ENCODE measurements around the gene ARHGAP42.

The ARHGAP42 gene

DNA sequence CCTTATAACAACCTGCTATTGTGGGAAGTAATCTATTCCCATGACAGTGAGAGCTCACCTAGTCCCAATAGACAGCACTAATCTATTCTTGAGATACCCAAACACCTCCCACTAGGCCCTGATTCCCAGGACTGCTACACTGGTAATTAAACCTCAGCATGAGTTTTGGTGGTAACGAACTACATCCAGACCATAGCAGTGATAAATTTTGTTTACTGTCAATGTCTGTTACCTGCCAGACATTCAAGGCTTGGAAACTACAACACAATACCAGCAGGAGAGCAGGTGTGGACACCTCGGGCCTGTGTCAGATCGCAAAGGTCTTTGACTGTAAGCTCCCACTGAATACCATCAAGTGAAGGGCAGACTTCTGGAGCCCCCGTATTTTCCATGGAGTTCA is 187.1 kb downstream of the ARHGAP42 start:
- Histone ChIP-seq H3K4me3 (ENCODE audit: low read depth in 1 of 5, low read length in 5 of 5) (no peak overlapping the region), H3K36me3 (ENCODE audit: control insufficient read depth in 5 of 5, insufficient read depth in 5 of 5, low read length in 5 of 5) (no peaks in the 10 kb centered on the region), H3K4me1 (ENCODE audit: control insufficient read depth in 5 of 5, insufficient read depth in 5 of 5, low read length in 5 of 5) (peaks cover 0 to 18% (median 8%) of the 10 kb centered on the region in 5 donors), H3K9me3 (ENCODE audit: control insufficient read depth in 5 of 5, low read length in 5 of 5) (no peaks in the 10 kb centered on the region), H3K9ac (ENCODE audit: low read length in 5 of 5) (no peak overlapping the region), H3K27me3 (ENCODE audit: control insufficient read depth in 5 of 5, insufficient read depth in 4 of 5, low read length in 5 of 5) (no peaks in the 10 kb centered on the region), H3K27ac (ENCODE audit: low read depth, low read length) (no peak overlapping the region)

- H3K9ac ChIP-seq (ENCODE audit: low read length in 5 of 5), result no peak overlapping the region
- H3K9me3 ChIP-seq (ENCODE audit: control insufficient read depth in 5 of 5, low read length in 5 of 5), result no peaks in the 10 kb centered on the region
- no peak overlapping the region for H3K4me3 ChIP-seq (ENCODE audit: low read depth in 1 of 5, low read length in 5 of 5)
- H3K27ac ChIP-seq (ENCODE audit: low read depth, low read length), result no peak overlapping the region
- peaks cover 0 to 18% (median 8%) of the 10 kb centered on the region in 5 donors for H3K4me1 ChIP-seq (ENCODE audit: control insufficient read depth in 5 of 5, insufficient read depth in 5 of 5, low read length in 5 of 5)
- no peaks in the 10 kb centered on the region for H3K36me3 ChIP-seq (ENCODE audit: control insufficient read depth in 5 of 5, insufficient read depth in 5 of 5, low read length in 5 of 5)
- H3K27me3 ChIP-seq (ENCODE audit: control insufficient read depth in 5 of 5, insufficient read depth in 4 of 5, low read length in 5 of 5), result no peaks in the 10 kb centered on the region
Measured at GRCh38 chr11:100875521-100875869, 188.4 kb downstream of the ARHGAP42 start.

DNA sequence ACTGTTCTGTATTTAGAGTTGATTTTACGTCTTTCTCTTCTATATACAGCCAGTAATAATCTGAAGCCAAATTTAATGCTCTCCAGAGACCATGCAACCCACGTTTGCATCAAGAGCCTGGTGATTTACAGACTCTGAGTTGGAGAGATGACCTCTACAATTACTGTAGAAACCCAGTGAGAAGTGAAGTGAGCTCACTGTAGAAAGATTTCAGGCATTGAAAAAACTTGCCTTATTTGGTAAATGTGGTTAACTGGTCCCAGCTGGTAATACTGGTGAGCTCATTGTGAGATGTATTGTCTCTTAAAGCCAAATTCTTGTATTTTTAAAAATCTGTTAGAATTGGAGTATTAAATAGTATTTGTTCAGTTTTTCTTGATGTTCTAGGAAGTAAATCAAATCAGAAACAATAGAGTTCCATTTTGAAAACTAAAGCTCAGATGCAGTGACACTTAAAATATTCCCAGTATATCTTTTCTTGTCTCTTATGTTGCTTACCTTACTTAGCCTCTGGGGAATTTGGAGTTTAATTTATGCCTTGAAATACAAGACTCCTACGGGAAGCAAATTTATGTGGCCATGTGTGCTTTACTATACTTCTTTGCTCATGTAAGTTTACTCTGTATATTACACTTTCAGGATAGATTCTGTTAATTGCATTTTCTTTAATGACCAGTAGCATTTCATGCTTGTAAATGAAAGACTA is 189.9 kb downstream of the ARHGAP42 start:
- H3K4me1 ChIP-seq (ENCODE audit: control insufficient read depth in 5 of 5, insufficient read depth in 5 of 5, low read length in 5 of 5), result peaks cover 0 to 18% (median 8%) of the 10 kb centered on the region in 5 donors
- no peaks in the 10 kb centered on the region for H3K9me3 ChIP-seq (ENCODE audit: control insufficient read depth in 5 of 5, low read length in 5 of 5)
- no peak overlapping the region for H3K4me3 ChIP-seq (ENCODE audit: low read depth in 1 of 5, low read length in 5 of 5)
- H3K27me3 ChIP-seq (ENCODE audit: control insufficient read depth in 5 of 5, insufficient read depth in 4 of 5, low read length in 5 of 5), result no peaks in the 10 kb centered on the region
- H3K27ac ChIP-seq (ENCODE audit: low read depth, low read length), result peak overlapping the region; percentile 66
- H3K36me3 ChIP-seq (ENCODE audit: control insufficient read depth in 5 of 5, insufficient read depth in 5 of 5, low read length in 5 of 5), result no peaks in the 10 kb centered on the region
- no peak overlapping the region for H3K9ac ChIP-seq (ENCODE audit: low read length in 5 of 5)

- Histone ChIP-seq H3K27ac (ENCODE audit: low read depth, low read length) (no peak overlapping the region), H3K4me1 (ENCODE audit: control insufficient read depth in 5 of 5, insufficient read depth in 5 of 5, low read length in 5 of 5) (peaks cover 0 to 18% (median 8%) of the 10 kb centered on the region in 5 donors), H3K27me3 (ENCODE audit: control insufficient read depth in 5 of 5, insufficient read depth in 4 of 5, low read length in 5 of 5) (no peaks in the 10 kb centered on the region), H3K36me3 (ENCODE audit: control insufficient read depth in 5 of 5, insufficient read depth in 5 of 5, low read length in 5 of 5) (no peaks in the 10 kb centered on the region), H3K9ac (ENCODE audit: low read length in 5 of 5) (no peak overlapping the region), H3K4me3 (ENCODE audit: low read depth in 1 of 5, low read length in 5 of 5) (no peak overlapping the region), H3K9me3 (ENCODE audit: control insufficient read depth in 5 of 5, low read length in 5 of 5) (no peaks in the 10 kb centered on the region)
Measured at GRCh38 chr11:100878474-100878873, 191.4 kb downstream of the ARHGAP42 start.

GRCh38 chr11:100882957-100883356 is 195.9 kb downstream of the ARHGAP42 start:
- Histone ChIP-seq H3K4me3 (ENCODE audit: low read depth in 1 of 5, low read length in 5 of 5) (no peak overlapping the region), H3K9me3 (ENCODE audit: control insufficient read depth in 5 of 5, low read length in 5 of 5) (no peaks in the 10 kb centered on the region), H3K4me1 (ENCODE audit: control insufficient read depth in 5 of 5, insufficient read depth in 5 of 5, low read length in 5 of 5) (peaks cover 0 to 4% (median 0%) of the 10 kb centered on the region in 5 donors), H3K36me3 (ENCODE audit: control insufficient read depth in 5 of 5, insufficient read depth in 5 of 5, low read length in 5 of 5) (no peaks in the 10 kb centered on the region), H3K27me3 (ENCODE audit: control insufficient read depth in 5 of 5, insufficient read depth in 4 of 5, low read length in 5 of 5) (no peaks in the 10 kb centered on the region), H3K9ac (ENCODE audit: low read length in 5 of 5) (no peak overlapping the region), H3K27ac (ENCODE audit: low read depth, low read length) (no peak overlapping the region)

GRCh38 chr11:100883830-100884229 is 196.7 kb downstream of the ARHGAP42 start:
- no peak overlapping the region for H3K4me3 ChIP-seq (ENCODE audit: low read depth in 1 of 5, low read length in 5 of 5)
- H3K27me3 ChIP-seq (ENCODE audit: control insufficient read depth in 5 of 5, insufficient read depth in 4 of 5, low read length in 5 of 5), result no peaks in the 10 kb centered on the region
- H3K27ac ChIP-seq (ENCODE audit: low read depth, low read length), result no peak overlapping the region
- no peaks in the 10 kb centered on the region for H3K9me3 ChIP-seq (ENCODE audit: control insufficient read depth in 5 of 5, low read length in 5 of 5)
- H3K4me1 ChIP-seq (ENCODE audit: control insufficient read depth in 5 of 5, insufficient read depth in 5 of 5, low read length in 5 of 5), result no peaks in the 10 kb centered on the region
- H3K36me3 ChIP-seq (ENCODE audit: control insufficient read depth in 5 of 5, insufficient read depth in 5 of 5, low read length in 5 of 5), result no peaks in the 10 kb centered on the region
- no peak overlapping the region for H3K9ac ChIP-seq (ENCODE audit: low read length in 5 of 5)

DNA sequence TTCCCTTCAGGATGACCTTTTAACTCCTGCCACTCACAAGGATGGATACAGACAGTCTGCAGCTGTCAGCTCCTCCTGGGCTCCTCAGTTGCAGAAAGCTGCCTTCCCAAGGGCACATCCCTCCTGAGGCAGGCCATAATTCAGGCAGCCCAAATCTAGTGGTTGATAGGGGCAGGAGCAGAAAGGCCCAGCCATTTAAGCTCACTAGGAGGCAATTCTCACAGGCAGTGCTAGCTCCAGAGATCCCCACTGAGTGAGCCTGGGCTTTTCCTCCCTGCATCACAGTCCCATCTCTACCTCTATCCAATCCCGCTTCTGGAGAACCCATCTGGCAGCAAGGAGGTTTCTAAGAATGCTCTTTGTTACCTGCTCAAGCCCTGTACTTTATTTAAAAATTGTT is 200.6 kb downstream of the ARHGAP42 start:
- no peaks in the 10 kb centered on the region for H3K9me3 ChIP-seq (ENCODE audit: control insufficient read depth in 5 of 5, low read length in 5 of 5)
- H3K4me1 ChIP-seq (ENCODE audit: control insufficient read depth in 5 of 5, insufficient read depth in 5 of 5, low read length in 5 of 5), result no peaks in the 10 kb centered on the region
- no peak overlapping the region for H3K9ac ChIP-seq (ENCODE audit: low read length in 5 of 5)
- no peaks in the 10 kb centered on the region for H3K27me3 ChIP-seq (ENCODE audit: control insufficient read depth in 5 of 5, insufficient read depth in 4 of 5, low read length in 5 of 5)
- H3K4me3 ChIP-seq (ENCODE audit: low read depth in 1 of 5, low read length in 5 of 5), result no peak overlapping the region
- no peak overlapping the region for H3K27ac ChIP-seq (ENCODE audit: low read depth, low read length)
- no peaks in the 10 kb centered on the region for H3K36me3 ChIP-seq (ENCODE audit: control insufficient read depth in 5 of 5, insufficient read depth in 5 of 5, low read length in 5 of 5)

DNA sequence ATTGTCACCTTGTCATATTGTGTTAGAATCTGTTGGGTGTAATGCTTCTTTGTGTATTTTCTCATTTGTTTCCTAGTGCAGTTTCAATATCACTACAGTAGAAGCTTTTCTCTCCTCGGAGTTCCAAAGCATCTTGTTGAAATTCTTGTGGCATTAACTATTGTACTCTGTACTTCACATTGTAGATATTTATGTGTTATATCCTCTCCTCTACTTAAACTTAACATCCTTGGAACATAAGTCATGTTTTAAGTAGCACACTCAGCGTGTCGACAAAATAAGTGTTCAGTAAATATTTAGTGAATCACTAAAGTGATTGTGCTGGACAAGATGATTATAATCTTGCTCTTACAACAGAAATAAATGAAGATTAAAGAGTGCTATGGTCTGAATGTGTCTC is 201.7 kb downstream of the ARHGAP42 start:
- H3K9me3 ChIP-seq (ENCODE audit: control insufficient read depth in 5 of 5, low read length in 5 of 5), result no peaks in the 10 kb centered on the region
- no peaks in the 10 kb centered on the region for H3K4me1 ChIP-seq (ENCODE audit: control insufficient read depth in 5 of 5, insufficient read depth in 5 of 5, low read length in 5 of 5)
- no peaks in the 10 kb centered on the region for H3K27me3 ChIP-seq (ENCODE audit: control insufficient read depth in 5 of 5, insufficient read depth in 4 of 5, low read length in 5 of 5)
- H3K4me3 ChIP-seq (ENCODE audit: low read depth in 1 of 5, low read length in 5 of 5), result no peak overlapping the region
- H3K27ac ChIP-seq (ENCODE audit: low read depth, low read length), result no peak overlapping the region
- H3K36me3 ChIP-seq (ENCODE audit: control insufficient read depth in 5 of 5, insufficient read depth in 5 of 5, low read length in 5 of 5), result no peaks in the 10 kb centered on the region
- H3K9ac ChIP-seq (ENCODE audit: low read length in 5 of 5), result no peak overlapping the region

DNA sequence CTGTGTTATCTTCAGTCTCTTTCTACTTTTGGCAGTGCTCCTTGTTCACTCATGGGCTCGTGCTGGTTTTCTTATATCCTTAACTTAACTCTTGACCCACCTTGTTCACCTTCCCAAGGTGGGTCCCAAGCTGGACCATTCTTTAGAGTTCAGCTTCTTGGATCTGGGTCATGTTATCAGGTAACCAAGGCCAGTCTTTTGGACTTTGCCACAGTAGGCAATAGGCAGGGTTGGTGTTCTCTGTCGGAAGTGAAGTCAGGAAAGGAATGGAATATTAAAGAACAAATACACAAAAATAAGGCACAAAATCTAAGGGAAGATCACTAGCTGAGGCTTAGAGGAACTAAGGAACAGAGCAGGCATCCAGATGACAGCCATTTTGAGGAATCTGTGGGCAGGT is 202.7 kb downstream of the ARHGAP42 start:
- Histone ChIP-seq H3K9me3 (ENCODE audit: control insufficient read depth in 5 of 5, low read length in 5 of 5) (no peaks in the 10 kb centered on the region), H3K36me3 (ENCODE audit: control insufficient read depth in 5 of 5, insufficient read depth in 5 of 5, low read length in 5 of 5) (no peaks in the 10 kb centered on the region), H3K4me1 (ENCODE audit: control insufficient read depth in 5 of 5, insufficient read depth in 5 of 5, low read length in 5 of 5) (no peaks in the 10 kb centered on the region), H3K27me3 (ENCODE audit: control insufficient read depth in 5 of 5, insufficient read depth in 4 of 5, low read length in 5 of 5) (no peaks in the 10 kb centered on the region), H3K9ac (ENCODE audit: low read length in 5 of 5) (no peak overlapping the region), H3K4me3 (ENCODE audit: low read depth in 1 of 5, low read length in 5 of 5) (no peak overlapping the region), H3K27ac (ENCODE audit: low read depth, low read length) (no peak overlapping the region)

- Histone ChIP-seq H3K36me3 (ENCODE audit: control insufficient read depth in 5 of 5, insufficient read depth in 5 of 5, low read length in 5 of 5) (no peaks in the 10 kb centered on the region), H3K9me3 (ENCODE audit: control insufficient read depth in 5 of 5, low read length in 5 of 5) (no peaks in the 10 kb centered on the region), H3K27me3 (ENCODE audit: control insufficient read depth in 5 of 5, insufficient read depth in 4 of 5, low read length in 5 of 5) (no peaks in the 10 kb centered on the region), H3K4me3 (ENCODE audit: low read depth in 1 of 5, low read length in 5 of 5) (no peak overlapping the region), H3K27ac (ENCODE audit: low read depth, low read length) (no peak overlapping the region), H3K9ac (ENCODE audit: low read length in 5 of 5) (no peak overlapping the region), H3K4me1 (ENCODE audit: control insufficient read depth in 5 of 5, insufficient read depth in 5 of 5, low read length in 5 of 5) (no peaks in the 10 kb centered on the region)
Measured at GRCh38 chr11:100890789-100891188, 203.7 kb downstream of the ARHGAP42 start.
